GM19397 (cell line): ENCODE data around the gene SPO11.
A peak's percentile ranks its signal among the peaks of the same experiment; 100 is the strongest.

Experiments
- ATAC-seq: cut with Tn5 transposase; IDR thresholded peaks from one replicate; pipeline ENCODE4 v1.9.1; 2021; ENCODE audit warnings: mild to moderate bottlenecking, moderate library complexity; ENCODE audit not compliant: unreplicated experiment

Gene SPO11

DNA sequence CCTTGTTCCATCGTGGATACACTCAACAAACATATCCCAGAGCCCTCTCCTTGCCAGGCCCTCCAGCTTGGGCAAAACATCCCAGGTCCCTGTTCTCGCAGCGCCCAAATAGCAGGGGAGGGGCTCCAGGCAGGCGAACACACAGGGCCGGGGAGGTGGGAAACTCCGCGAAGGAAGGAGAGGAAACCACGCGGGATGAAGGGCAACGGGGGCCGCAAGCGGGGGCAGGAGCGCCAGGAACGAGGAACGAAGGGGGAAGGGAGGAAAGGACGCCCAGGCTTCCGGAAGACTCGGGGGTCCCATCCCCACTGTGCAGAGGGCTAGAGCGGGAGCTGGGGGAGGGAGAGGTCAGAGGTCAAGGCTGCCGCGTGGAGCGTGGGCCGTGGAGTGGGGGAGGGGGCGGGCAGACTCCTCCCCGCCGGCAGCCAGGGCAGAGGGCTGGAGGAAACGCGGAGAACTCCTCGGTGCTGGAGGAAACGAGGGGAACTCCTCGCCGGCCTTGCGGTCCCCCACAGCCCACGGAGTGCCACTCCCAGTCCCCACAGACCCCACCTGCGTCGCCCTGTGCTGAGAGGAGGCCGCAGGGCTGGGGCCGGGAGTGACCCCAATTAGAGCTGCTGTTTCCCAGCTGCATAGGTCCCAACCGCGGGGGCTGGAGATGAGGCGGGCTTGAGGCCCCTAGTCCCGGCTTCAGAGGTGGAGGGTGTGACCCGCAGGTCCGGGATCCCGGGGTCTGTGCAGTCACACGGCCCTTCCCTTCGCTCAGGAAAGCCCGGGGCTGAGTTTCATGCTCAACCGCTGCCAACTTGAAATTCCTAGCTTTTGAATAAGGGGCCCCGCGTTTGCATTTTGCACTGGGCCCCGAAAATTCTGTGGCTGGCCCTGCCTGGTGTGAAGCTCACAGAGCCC lies 60.3 kb downstream of the SPO11 start:
- ATAC-seq: no peak

DNA sequence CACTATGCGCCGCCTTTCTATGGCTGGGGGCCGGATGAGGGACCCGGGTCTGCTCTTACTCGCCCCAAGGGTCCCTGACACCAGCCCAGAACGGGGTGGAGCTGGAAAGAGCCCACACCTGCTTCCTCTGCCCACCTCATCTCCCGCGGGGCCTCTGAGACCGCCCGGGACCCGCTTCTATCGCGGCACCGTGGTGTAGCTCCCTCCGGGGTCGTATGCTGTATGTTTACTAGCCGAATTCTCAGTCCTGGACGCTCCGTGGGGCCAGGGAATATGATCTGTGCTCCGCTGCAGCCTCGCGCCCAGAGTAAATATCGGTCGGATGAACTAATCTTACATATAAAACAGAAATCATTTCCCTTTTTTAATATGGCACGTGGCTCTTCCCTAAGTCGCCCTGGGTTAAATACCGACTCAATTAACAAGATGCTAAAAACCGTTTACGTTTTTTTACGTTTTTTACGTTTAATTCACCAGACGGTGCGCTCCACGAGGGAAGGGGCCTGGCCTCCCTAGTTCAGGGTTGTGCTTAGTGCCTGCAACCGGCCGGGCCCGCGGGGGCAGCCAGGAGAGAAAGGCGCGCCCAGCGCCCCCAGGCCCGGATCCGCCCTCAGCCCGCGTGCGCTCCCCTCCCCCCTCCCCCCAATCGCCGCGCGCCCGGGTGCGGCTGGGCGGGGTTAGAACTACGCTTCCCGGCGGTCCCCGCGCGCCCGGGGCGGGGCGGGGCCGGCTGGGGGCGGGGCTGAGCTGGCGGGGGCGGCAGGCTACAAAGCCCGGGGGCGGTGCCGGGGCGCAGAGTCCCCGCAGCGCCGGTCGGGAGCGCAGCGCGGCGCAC lies 61.2 kb downstream of the SPO11 start, which contains the start of gene RBM38:
TSS of gene RBM38 (plus strand) at position 793 of the 835 bp plus-strand sequence. CDS start 186 bp downstream, outside the sequence.
- ATAC-seq: peak; percentile 60

DNA sequence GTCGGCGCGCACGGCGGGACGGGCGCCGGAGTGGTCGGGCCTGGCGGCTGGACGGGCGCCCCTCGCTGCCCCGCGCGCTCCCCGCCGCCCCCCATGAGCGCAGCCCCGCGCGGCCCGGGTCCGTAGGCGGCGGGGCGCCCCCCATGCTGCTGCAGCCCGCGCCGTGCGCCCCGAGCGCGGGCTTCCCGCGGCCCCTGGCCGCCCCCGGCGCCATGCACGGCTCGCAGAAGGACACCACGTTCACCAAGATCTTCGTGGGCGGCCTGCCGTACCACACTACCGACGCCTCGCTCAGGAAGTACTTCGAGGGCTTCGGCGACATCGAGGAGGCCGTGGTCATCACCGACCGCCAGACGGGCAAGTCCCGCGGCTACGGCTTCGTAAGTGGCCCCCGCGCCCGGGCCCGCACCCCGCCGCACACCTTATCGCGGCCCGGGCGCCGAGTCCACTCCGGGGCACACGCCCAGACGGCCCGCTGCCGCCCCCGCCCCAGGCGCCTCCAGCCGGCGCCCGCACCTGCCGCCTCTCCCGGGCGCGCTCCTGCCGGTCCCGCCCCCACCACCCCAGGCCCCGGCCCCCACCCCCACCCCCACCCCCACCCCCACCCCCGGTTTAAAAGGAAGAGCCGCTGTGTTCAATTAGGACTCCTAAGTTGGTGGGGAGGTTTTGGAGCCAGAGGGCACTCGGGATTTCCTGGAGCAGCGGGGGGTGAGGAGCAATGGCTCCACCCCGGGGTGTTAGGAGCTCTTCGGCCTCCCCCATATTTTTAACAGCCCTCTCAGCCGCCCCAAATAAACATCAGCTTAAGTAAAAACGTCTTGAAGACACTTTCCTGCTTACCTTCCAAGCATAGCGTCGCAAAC lies 62.1 kb downstream of the SPO11 start:
- ATAC-seq: peak; percentile 11

DNA sequence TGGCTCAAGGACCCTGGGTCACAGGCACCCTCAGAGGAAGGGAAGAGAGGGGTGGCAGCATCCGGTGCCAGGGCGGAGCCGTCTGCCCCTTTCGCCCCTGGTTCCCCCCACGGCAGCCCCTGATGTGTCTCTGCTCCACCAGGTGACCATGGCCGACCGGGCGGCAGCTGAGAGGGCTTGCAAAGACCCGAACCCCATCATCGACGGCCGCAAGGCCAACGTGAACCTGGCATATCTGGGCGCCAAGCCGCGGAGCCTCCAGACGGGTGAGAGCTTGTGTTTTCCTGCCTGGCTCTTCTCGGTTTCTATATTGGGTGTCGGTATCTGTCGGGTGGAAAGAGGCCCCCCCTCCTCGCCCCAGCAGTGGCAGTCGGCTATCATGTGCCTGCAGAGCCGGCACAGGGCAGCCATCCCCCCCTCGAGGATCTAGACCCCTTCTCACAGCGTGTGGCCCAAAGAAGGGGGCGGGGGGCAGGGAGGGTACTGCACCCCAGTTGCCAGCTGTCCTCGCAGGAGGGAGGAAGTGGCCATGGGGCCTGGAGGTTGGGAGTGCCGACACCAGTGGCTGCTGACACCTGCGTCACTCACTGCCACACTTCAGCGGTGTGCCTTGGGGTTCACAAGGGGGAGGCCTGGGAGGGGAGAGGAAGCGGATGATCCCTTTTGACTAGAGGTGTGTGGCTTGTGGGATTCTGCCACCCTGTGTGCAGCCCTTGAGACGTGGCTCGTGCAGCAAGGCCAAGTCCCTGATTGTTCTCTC lies 63.1 kb downstream of the SPO11 start:
- ATAC-seq: no peak
